Mesendoderm (in vitro differentiated cells): Measurements from ENCODE around the gene MFAP5.

Source experiments
- DNase-seq: peaks from one replicate; pipeline ENCODE4 v3.0.0; 2013
- H2AK5ac ChIP-seq: 2 replicates; pipeline ENCODE4 v1.6.1; 2013; ENCODE audit warnings: low read length, inconsistent platforms
- H2BK120ac ChIP-seq: 2 replicates; pipeline ENCODE4 v1.6.1; 2013; ENCODE audit warnings: low read depth, mild to moderate bottlenecking, low read length, moderate library complexity, mixed read lengths
- H2BK15ac ChIP-seq: replicated peaks from 2 replicates; pipeline ENCODE4 v1.6.1; 2013; ENCODE audit warnings: low read depth, mild to moderate bottlenecking, moderate library complexity
- H2BK5ac ChIP-seq: 2 replicates; pipeline ENCODE4 v1.6.1; 2013; ENCODE audit warnings: low read length, inconsistent platforms
- H3K18ac ChIP-seq: 2 replicates; pipeline ENCODE4 v1.6.1; 2013; ENCODE audit warnings: mild to moderate bottlenecking, low read length, mixed read lengths
- H3K23ac ChIP-seq: one replicate; pipeline ENCODE4 v1.6.1; 2013; ENCODE audit warnings: low read length
- H3K27ac ChIP-seq: 2 replicates; pipeline ENCODE4 v1.5.1; 2013; ENCODE audit warnings: low read depth, mild to moderate bottlenecking, inconsistent platforms, low read length, moderate library complexity
- H3K27me3 ChIP-seq: 2 replicates; pipeline ENCODE4 v1.6.1; 2013; ENCODE audit warnings: low read length, control low read depth, mild to moderate bottlenecking, inconsistent platforms; ENCODE audit not compliant: insufficient read depth, poor library complexity
- H3K36me3 ChIP-seq: 2 replicates; pipeline ENCODE4 v1.6.1; 2013; ENCODE audit warnings: low read length, inconsistent platforms; ENCODE audit not compliant: control insufficient read depth, insufficient read depth
- H3K4ac ChIP-seq: one replicate; pipeline ENCODE4 v1.6.1; 2013; ENCODE audit warnings: low read depth, mild to moderate bottlenecking, low read length, moderate library complexity
- H3K4me1 ChIP-seq: 2 replicates; pipeline ENCODE4 v1.6.1; 2013; ENCODE audit warnings: low read depth, low read length, inconsistent platforms; ENCODE audit not compliant: control insufficient read depth
- H3K4me2 ChIP-seq: 2 replicates; pipeline ENCODE4 v1.6.1; 2013; ENCODE audit warnings: low read length
- H3K4me3 ChIP-seq: 2 replicates; pipeline ENCODE4 v1.5.1; 2013; ENCODE audit warnings: mild to moderate bottlenecking, low read length
- H3K56ac ChIP-seq: one replicate; pipeline ENCODE4 v1.6.1; 2013; ENCODE audit warnings: low read length
- H3K79me1 ChIP-seq: 2 replicates; pipeline ENCODE4 v1.6.1; 2013; ENCODE audit warnings: low read length, inconsistent platforms
- H3K79me2 ChIP-seq: 2 replicates; pipeline ENCODE4 v1.6.1; 2013; ENCODE audit warnings: mild to moderate bottlenecking, low read length; ENCODE audit not compliant: control insufficient read depth, insufficient read depth
- H3K9ac ChIP-seq: 2 replicates; pipeline ENCODE4 v1.6.1; 2013; ENCODE audit warnings: low read length, inconsistent platforms
- H4K5ac ChIP-seq: one replicate; pipeline ENCODE4 v1.6.1; 2013; ENCODE audit warnings: low read length
- H4K8ac ChIP-seq: one replicate; pipeline ENCODE4 v1.6.1; 2013; ENCODE audit warnings: low read depth, mild to moderate bottlenecking, control low read depth, low read length, moderate library complexity
- WGBS: extraction: QIAGEN DNeasy Blood & Tissue Kit; methylation state at CpG from one replicate; pipeline ENCODE4 v1.1.7; 2013; ENCODE audit warnings: low lambda C conversion rate, missing lambda C conversion rate; ENCODE audit not compliant: insufficient coverage; ENCODE audit errors: extremely low coverage; 5-methylcytosine and 5-hydroxymethylcytosine counted together

The MFAP5 gene

DNA sequence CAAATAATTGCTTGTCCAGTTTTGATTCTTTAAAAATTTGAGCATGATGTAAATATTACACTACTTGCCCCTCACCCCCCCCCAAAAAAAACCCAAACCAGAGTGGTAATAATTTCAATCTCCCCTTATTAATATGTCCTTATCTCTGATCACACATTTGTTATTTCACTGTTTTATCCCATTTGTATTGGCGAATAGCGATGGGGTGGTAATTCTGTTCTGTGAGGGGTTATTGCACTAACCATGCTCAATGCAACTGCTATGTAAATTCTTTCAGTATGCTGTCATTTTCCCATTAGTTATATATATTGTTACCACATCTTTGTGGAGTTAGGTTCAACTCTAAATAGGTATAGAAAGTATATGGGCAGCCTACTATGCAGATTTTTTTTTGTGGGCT, 36.3 kb upstream of the MFAP5 start:
- peak overlapping the region; percentile 83 for H3K9ac ChIP-seq
- H2BK15ac ChIP-seq, result no peak overlapping the region
- H3K36me3 ChIP-seq, result no peaks in the 10 kb centered on the region
- no peak overlapping the region for H2BK5ac ChIP-seq
- H3K4me1 ChIP-seq, result peaks cover 2% of the 10 kb centered on the region
- H3K4ac ChIP-seq, result no peak overlapping the region
- no peaks in the 10 kb centered on the region for H3K27me3 ChIP-seq
- H2BK120ac ChIP-seq, result no peak overlapping the region
- H3K79me2 ChIP-seq, result peaks cover 44% of the 10 kb centered on the region
- no peak for DNase-seq
- peak overlapping the region; percentile 87 for H3K4me3 ChIP-seq
- no peak overlapping the region for H4K8ac ChIP-seq
- peak overlapping the region; percentile 63 for H3K4me2 ChIP-seq
- WGBS, result no CpG with 5 or more reads among the region's 2 CpGs
- H3K18ac ChIP-seq, result peak overlapping the region; percentile 1
- H4K5ac ChIP-seq, result no peak overlapping the region
- H3K23ac ChIP-seq, result no peak overlapping the region
- peak overlapping the region; percentile 95 for H3K56ac ChIP-seq
- H3K27ac ChIP-seq, result no peak overlapping the region
- H2AK5ac ChIP-seq, result no peak overlapping the region
- peaks cover 2% of the 10 kb centered on the region for H3K79me1 ChIP-seq

DNA sequence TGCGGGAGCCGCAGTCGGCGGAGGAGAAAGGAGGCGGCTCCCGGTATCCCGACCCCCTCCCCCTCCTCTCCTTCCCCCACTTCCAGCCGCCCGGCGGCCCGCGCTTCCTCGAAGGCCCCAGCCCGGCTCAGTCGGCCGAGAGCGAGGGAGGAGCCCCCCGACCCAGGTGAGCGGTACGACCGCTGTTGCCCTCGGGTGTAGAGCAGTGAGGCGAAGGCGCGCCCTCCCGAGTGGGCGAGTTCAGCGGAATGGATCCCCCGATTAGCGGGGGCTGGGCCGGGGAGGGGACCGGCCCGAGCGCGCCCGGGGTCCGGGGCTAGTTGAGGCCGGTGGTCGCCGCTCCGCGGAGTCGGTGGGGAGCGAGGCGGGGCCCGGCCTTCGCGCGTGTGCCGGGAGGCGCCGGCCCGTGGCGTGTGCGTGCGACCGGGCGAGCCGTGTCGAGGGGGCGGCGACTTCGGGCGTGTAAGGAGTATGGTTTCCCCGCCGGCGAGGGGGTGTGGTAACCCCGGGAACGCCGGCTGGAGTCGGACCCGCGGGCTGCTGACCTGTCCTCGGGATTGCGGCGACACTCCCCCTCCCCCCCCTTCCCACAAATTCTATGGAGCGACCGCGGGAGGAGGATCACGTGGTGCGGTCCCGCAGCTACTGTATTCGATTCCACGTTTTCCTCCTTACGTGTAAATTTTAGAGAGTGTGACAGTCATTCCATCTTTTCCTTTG, 35.7 kb upstream of the MFAP5 start:
- peak overlapping the region; percentile 63 for H3K4me2 ChIP-seq
- WGBS, result no CpG with 5 or more reads among the region's 85 CpGs
- no peak overlapping the region for H2AK5ac ChIP-seq
- peak overlapping the region; percentile 95 for H3K56ac ChIP-seq
- DNase-seq, result peak; percentile 81
- peaks cover 40% of the 10 kb centered on the region for H3K79me2 ChIP-seq
- H3K9ac ChIP-seq, result peak overlapping the region; percentile 83
- H3K4me1 ChIP-seq, result peaks cover 2% of the 10 kb centered on the region
- peak overlapping the region; percentile 53 for H3K23ac ChIP-seq
- H2BK120ac ChIP-seq, result peak overlapping the region; percentile 22
- peaks cover 2% of the 10 kb centered on the region for H3K79me1 ChIP-seq
- H3K4ac ChIP-seq, result peak overlapping the region; percentile 90
- peak overlapping the region; percentile 95 for H2BK5ac ChIP-seq
- peak overlapping the region; percentile 86 for H3K18ac ChIP-seq
- no peak overlapping the region for H4K5ac ChIP-seq
- no peak overlapping the region for H2BK15ac ChIP-seq
- peak overlapping the region; percentile 87 for H3K4me3 ChIP-seq
- no peaks in the 10 kb centered on the region for H3K27me3 ChIP-seq
- H3K36me3 ChIP-seq, result no peaks in the 10 kb centered on the region
- no peak overlapping the region for H4K8ac ChIP-seq
- H3K27ac ChIP-seq, result peak overlapping the region; percentile 98

DNA sequence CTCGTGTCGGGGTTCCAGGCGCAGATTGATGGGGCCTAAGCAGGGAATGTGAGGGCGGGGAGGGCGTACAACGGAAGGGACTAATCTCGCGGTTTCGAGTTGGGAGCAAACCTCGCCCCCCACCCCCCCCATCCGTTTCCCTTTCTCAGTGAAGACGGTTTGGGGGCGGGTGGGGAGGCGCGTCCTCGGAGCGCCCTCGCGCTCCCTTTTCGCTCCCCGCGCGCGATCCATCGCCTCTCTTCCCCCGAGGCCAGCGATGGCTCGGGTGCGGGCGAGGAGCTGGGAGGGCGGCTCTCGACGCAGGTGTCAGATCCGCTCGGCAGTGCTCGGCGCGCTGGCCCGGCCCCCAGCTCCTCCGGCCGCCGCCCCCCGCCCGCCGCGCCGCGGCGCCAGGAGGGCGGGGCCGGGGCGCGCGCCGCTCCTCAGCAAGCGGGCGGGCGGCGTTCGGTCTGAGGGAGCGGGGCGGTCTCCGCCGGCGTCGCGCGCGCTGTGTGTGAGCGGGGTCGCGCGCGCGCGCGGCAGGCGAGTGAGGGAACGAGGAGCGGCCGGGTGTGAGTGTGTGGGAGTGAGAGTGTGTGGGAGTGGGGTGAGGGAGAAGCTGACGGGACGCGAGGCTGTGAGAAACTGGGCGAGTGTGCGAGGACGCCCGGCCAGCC, 35.0 kb upstream of the MFAP5 start, which contains the start of gene RIMKLB:
Gene RIMKLB, plus strand, starts transcription at position 516 of the 656 bp plus-strand sequence. CDS start 15,876 bp downstream, outside the sequence.
- Histone ChIP-seq H4K5ac (no peak within 1 kb of the TSS), H3K9ac (peak within 1 kb of the TSS; percentile 83), H2BK15ac (no peak within 1 kb of the TSS), H3K4ac (peak within 1 kb of the TSS; percentile 90), H3K56ac (peak within 1 kb of the TSS; percentile 95), H3K79me1 (peaks cover 2% of the 10 kb centered on the region), H3K23ac (peak within 1 kb of the TSS; percentile 53), H3K27me3 (no peaks in the 10 kb centered on the region), H4K8ac (no peak within 1 kb of the TSS), H2BK5ac (peak within 1 kb of the TSS; percentile 95), H2AK5ac (no peak within 1 kb of the TSS), H3K4me3 (peak within 1 kb of the TSS; percentile 87), H3K4me1 (peaks cover 2% of the 10 kb centered on the region), H3K27ac (peak within 1 kb of the TSS; percentile 98), H2BK120ac (peak within 1 kb of the TSS; percentile 22), H3K4me2 (peak within 1 kb of the TSS; percentile 63), H3K36me3 (no peaks in the 10 kb centered on the region), H3K18ac (peak within 1 kb of the TSS; percentile 91), H3K79me2 (peaks cover 33% of the 10 kb centered on the region)
- peak; percentile 92 for DNase-seq
- no CpG with 5 or more reads among the region's 88 CpGs for WGBS

DNA sequence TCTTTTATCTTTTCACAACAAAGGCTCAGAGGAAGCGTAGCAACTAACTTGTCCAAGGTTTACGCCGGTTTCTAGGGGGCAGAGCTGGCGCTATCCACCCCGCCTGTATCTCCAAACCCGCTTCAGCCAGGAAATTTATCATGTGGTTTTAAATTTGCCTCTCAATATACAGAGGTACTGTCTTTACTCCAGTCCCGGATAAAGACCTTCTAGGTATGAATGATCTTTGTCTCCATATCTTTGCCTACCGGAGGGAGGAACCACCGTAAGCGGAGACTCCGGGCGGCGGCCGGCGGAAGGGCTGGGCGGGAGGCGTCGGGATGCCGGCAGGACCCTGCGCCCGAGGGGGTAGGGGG, 34.5 kb upstream of the MFAP5 start:
- Histone ChIP-seq H4K5ac (no peak overlapping the region), H3K36me3 (no peaks in the 10 kb centered on the region), H2BK5ac (peak overlapping the region; percentile 13), H4K8ac (no peak overlapping the region), H3K56ac (peak overlapping the region; percentile 89), H3K27ac (peak overlapping the region; percentile 92), H3K79me2 (peaks cover 30% of the 10 kb centered on the region), H3K27me3 (no peaks in the 10 kb centered on the region), H2BK15ac (no peak overlapping the region), H3K79me1 (peaks cover 2% of the 10 kb centered on the region), H3K4ac (peak overlapping the region; percentile 10), H3K23ac (no peak overlapping the region), H2AK5ac (no peak overlapping the region), H3K9ac (peak overlapping the region; percentile 81), H2BK120ac (no peak overlapping the region), H3K4me1 (peaks cover 2% of the 10 kb centered on the region), H3K4me2 (peak overlapping the region; percentile 52), H3K4me3 (peak overlapping the region; percentile 56), H3K18ac (peak overlapping the region; percentile 91)
- no CpG with 5 or more reads among the region's 21 CpGs for WGBS
- DNase-seq, result peak; percentile 81

DNA sequence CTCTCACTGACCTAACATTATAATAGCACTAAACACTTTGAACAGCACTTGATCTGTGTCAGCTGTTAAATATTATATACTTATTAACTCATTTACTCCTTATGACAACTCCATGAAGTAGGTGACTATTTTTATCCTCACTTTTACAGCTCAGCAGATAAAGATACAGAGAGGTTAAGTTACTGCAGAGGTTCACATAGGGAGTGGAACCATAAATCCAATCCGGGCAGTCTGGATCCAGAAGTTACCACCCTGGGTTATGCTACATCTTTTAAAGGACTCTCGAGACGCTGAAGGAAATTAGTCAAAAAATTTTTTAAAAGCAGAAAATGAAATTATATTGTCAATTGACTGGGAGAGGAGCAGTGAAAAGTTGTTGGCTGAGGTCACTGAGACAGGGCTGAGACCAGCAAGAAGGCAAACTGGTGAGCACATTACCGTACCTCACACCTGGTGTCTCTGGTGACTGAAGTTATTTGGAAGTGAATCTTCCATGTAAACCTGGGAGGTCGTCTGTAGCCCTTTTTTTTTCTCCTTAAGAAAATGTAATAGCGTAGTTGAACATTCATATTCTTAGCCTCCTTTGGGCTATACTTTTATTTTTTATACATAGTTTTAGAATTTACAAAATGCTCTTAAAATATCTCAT, 33.9 kb upstream of the MFAP5 start:
- no peak overlapping the region for H2BK5ac ChIP-seq
- WGBS, result no CpG with 5 or more reads among the region's 6 CpGs
- no peaks in the 10 kb centered on the region for H3K36me3 ChIP-seq
- H3K9ac ChIP-seq, result peak overlapping the region; percentile 81
- H3K4ac ChIP-seq, result no peak overlapping the region
- peak; percentile 78 for DNase-seq
- peaks cover 2% of the 10 kb centered on the region for H3K79me1 ChIP-seq
- no peak overlapping the region for H3K4me3 ChIP-seq
- no peak overlapping the region for H2BK120ac ChIP-seq
- H3K27ac ChIP-seq, result no peak overlapping the region
- no peak overlapping the region for H4K8ac ChIP-seq
- H2AK5ac ChIP-seq, result no peak overlapping the region
- H3K27me3 ChIP-seq, result no peaks in the 10 kb centered on the region
- peak overlapping the region; percentile 89 for H3K56ac ChIP-seq
- no peak overlapping the region for H3K4me2 ChIP-seq
- peak overlapping the region; percentile 87 for H3K18ac ChIP-seq
- H3K79me2 ChIP-seq, result peaks cover 25% of the 10 kb centered on the region
- peak overlapping the region; percentile 57 for H2BK15ac ChIP-seq
- H4K5ac ChIP-seq, result no peak overlapping the region
- peaks cover 2% of the 10 kb centered on the region for H3K4me1 ChIP-seq
- H3K23ac ChIP-seq, result no peak overlapping the region
